HepG2 (cell line): Measurements from ENCODE around the gene AMIGO1. TPM values are rescaled to one million over a fixed set of nuclear protein-coding genes. Genes with fewer than 3 reads are reported as not detected.

Experiments used
- AGO2 ChIP-seq: fragments of 200-400 bp; formaldehyde crosslinking; optimal IDR thresholded peaks from 2 replicates; pipeline ENCODE3; 2017; ENCODE audit warnings: mild to moderate bottlenecking, low read depth, low read length, moderate library complexity
- CENPBD1 ChIP-seq: sonication (generic); formaldehyde crosslinking; IDR thresholded peaks from 2 replicates; pipeline ENCODE4 v1.8.0; 2022; ENCODE audit warnings: missing genetic modification reagents, low read depth, mild to moderate bottlenecking, borderline replicate concordance
- DZIP1 ChIP-seq: sonication (generic); formaldehyde crosslinking; IDR thresholded peaks from 2 replicates; pipeline ENCODE4 v1.5.0; 2020; ENCODE audit warnings: mild to moderate bottlenecking, missing genetic modification reagents
- EHMT2 ChIP-seq: fragments of 200-600 bp; sonication (generic); IDR thresholded peaks from 2 replicates; pipeline ENCODE4 v1.7.0; 2017; ENCODE audit warnings: antibody characterized with exemption, low read depth, low read length, borderline replicate concordance
- ESRRA ChIP-seq: sonication (generic); formaldehyde crosslinking; IDR thresholded peaks from 2 replicates; pipeline ENCODE4 v1.5.1; 2020; ENCODE audit warnings: mild to moderate bottlenecking, low read depth, missing genetic modification reagents
- ETV6 ChIP-seq: sonication (generic); formaldehyde crosslinking; conservative IDR thresholded peaks from 2 replicates; pipeline ENCODE4 v1.4.0; 2020; ENCODE audit warnings: missing genetic modification reagents
- HIVEP1 ChIP-seq: sonication (generic); formaldehyde crosslinking; IDR thresholded peaks from 2 replicates; pipeline ENCODE4 v1.4.0; 2020; ENCODE audit warnings: mild to moderate bottlenecking, missing genetic modification reagents
- HMGXB4 ChIP-seq, 2 experiments: sonication (generic) in 1 of 2; formaldehyde crosslinking in 1 of 2; IDR thresholded peaks; 2 replicates each; pipeline versions ENCODE4 v1.4.0 to v1.6.1; 2018 to 2020; ENCODE audit warnings: missing genetic modification reagents in 2 of 2, borderline replicate concordance in 1 of 2, low read depth in 1 of 2, mild to moderate bottlenecking in 1 of 2, missing biosample characterization in 1 of 2
- HOXA7 ChIP-seq: sonication (generic); formaldehyde crosslinking; IDR thresholded peaks from 2 replicates; pipeline ENCODE4 v1.8.1; 2022; ENCODE audit warnings: mild to moderate bottlenecking, missing genetic modification reagents, moderate library complexity
- KMT2A ChIP-seq: sonication (generic); formaldehyde crosslinking; IDR thresholded peaks from 2 replicates; pipeline ENCODE4 v1.4.0; 2020; ENCODE audit warnings: missing genetic modification reagents
- KMT2B ChIP-seq: IDR thresholded peaks from 2 replicates; pipeline ENCODE4 v1.6.1; 2016; ENCODE audit warnings: missing genetic modification reagents, missing compliant biosample characterization
- MXD4 ChIP-seq: IDR thresholded peaks from 2 replicates; pipeline ENCODE4 v1.6.1; 2016; ENCODE audit warnings: mild to moderate bottlenecking, missing biosample characterization, missing genetic modification reagents
- NFATC3 ChIP-seq: sonication (generic); formaldehyde crosslinking; IDR thresholded peaks from 2 replicates; pipeline ENCODE4 v1.5.1; 2020; ENCODE audit warnings: mild to moderate bottlenecking, missing genetic modification reagents
- RFXAP ChIP-seq: sonication (generic); formaldehyde crosslinking; IDR thresholded peaks from 2 replicates; pipeline ENCODE4 v1.4.0; 2020; ENCODE audit warnings: missing genetic modification reagents, borderline replicate concordance
- SPEN ChIP-seq: sonication (generic); formaldehyde crosslinking; IDR thresholded peaks from 2 replicates; pipeline ENCODE4 v1.5.1; 2020; ENCODE audit warnings: low read depth, mild to moderate bottlenecking, missing genetic modification reagents
- TP53 ChIP-seq: sonication (generic); formaldehyde crosslinking; conservative IDR thresholded peaks from 2 replicates; pipeline ENCODE4 v1.4.0; 2020; ENCODE audit warnings: missing genetic modification reagents
- ZFX ChIP-seq: sonication (generic); formaldehyde crosslinking; IDR thresholded peaks from 2 replicates; pipeline ENCODE4 v1.4.0; 2020; ENCODE audit warnings: mild to moderate bottlenecking, low read depth, missing genetic modification reagents, moderate library complexity
- ZMYM2 ChIP-seq: sonication (generic); formaldehyde crosslinking; IDR thresholded peaks from 2 replicates; pipeline ENCODE4 v1.8.0; 2022; ENCODE audit warnings: mild to moderate bottlenecking, missing genetic modification reagents
- ZMYM4 ChIP-seq: sonication (generic); formaldehyde crosslinking; IDR thresholded peaks from 2 replicates; pipeline ENCODE4 v1.8.1; 2023; ENCODE audit warnings: mild to moderate bottlenecking, missing genetic modification reagents
- ZNF138 ChIP-seq: sonication (generic); formaldehyde crosslinking; IDR thresholded peaks from 2 replicates; pipeline ENCODE4 v1.5.0; 2020; ENCODE audit warnings: mild to moderate bottlenecking, low read depth, missing genetic modification reagents
- ZNF354B ChIP-seq: sonication (generic); formaldehyde crosslinking; IDR thresholded peaks from 2 replicates; pipeline ENCODE4 v1.8.0; 2022; ENCODE audit warnings: mild to moderate bottlenecking, missing genetic modification reagents
- ZNF552 ChIP-seq: sonication (generic); formaldehyde crosslinking; IDR thresholded peaks from 2 replicates; pipeline ENCODE4 v1.9.0; 2022; ENCODE audit warnings: missing genetic modification reagents, mild to moderate bottlenecking, borderline replicate concordance
- ZNF660 ChIP-seq: sonication (generic); formaldehyde crosslinking; IDR thresholded peaks from 2 replicates; pipeline ENCODE4 v1.5.1; 2020; ENCODE audit warnings: mild to moderate bottlenecking, low read depth, missing genetic modification reagents, borderline replicate concordance
- ZNF749 ChIP-seq: sonication (generic); formaldehyde crosslinking; IDR thresholded peaks from 2 replicates; pipeline ENCODE4 v1.8.0; 2022; ENCODE audit warnings: mild to moderate bottlenecking, missing genetic modification reagents, moderate library complexity, borderline replicate concordance
- ZNF816 ChIP-seq: sonication (generic); formaldehyde crosslinking; IDR thresholded peaks from 2 replicates; pipeline ENCODE4 v1.8.0; 2022; ENCODE audit warnings: missing genetic modification reagents, mild to moderate bottlenecking, borderline replicate concordance
- polyA plus RNA-seq, 8 experiments: library from polyadenylated mRNA; depleted of rRNA in 3 of 8; stranded (reverse) in 7 of 8; unstranded in 1 of 8; fragments of >200 nt; fragmentation: Illumina TruSeq in 4 of 8; extraction: Trizol in 4 of 8; gene quantifications; 2 replicates each; pipeline versions ENCODE4 v1.2.1 to v1.2.3, GENCODE V29; 2011 to 2016; ENCODE audit warnings: low read depth in 4 of 8, missing spikeins in 1 of 8, mixed read lengths in 1 of 8; ENCODE audit not compliant: insufficient read depth in 1 of 8
- total RNA-seq, 5 experiments: library from RNA; depleted of rRNA; stranded (reverse); fragments of >200 nt; fragmentation: Illumina TruSeq; extraction: Trizol; gene quantifications; 2 replicates each; pipeline ENCODE4 v1.2.3, GENCODE V29; 2016; ENCODE audit warnings: low read depth in 1 of 5

Gene AMIGO1
- total and polyA plus RNA-seq, 2 of the 13 experiments (the other 11 are each of a cell fraction or from before 2014, with no cell fraction given): 0.40 to 1.3 TPM

- TF ChIP-seq TP53 (CRISPR knock-in tag): no peak
- no peak for TF ChIP-seq AGO2
- TF ChIP-seq ZNF749 (CRISPR knock-in tag): no peak
- no peak for TF ChIP-seq SPEN (CRISPR knock-in tag)
- TF ChIP-seq ZNF552 (CRISPR knock-in tag): no peak
- no peak for TF ChIP-seq ESRRA
- no peak for TF ChIP-seq ZNF354B (CRISPR knock-in tag)
- peak; percentile 49 to 91; a peak in 3 of 4 replicates for TF ChIP-seq HMGXB4 (CRISPR knock-in tag; IDR thresholded peaks at IDR 0.05; ENCODE audit: borderline replicate concordance in 1 of 2, low read depth in 1 of 2)
- TF ChIP-seq ZMYM4 (CRISPR knock-in tag): 0 out of 2 replicates have a peak, but pooled peaks have one; percentile 24
- TF ChIP-seq HIVEP1 (CRISPR knock-in tag): no peak
- TF ChIP-seq RFXAP (CRISPR knock-in tag): no peak
- TF ChIP-seq HOXA7 (CRISPR knock-in tag): no peak
- TF ChIP-seq ETV6: no peak
- TF ChIP-seq ZFX (CRISPR knock-in tag): no peak
- TF ChIP-seq ZNF138: no peak
- TF ChIP-seq EHMT2: no peak
- TF ChIP-seq ZNF816 (CRISPR knock-in tag): no peak
- TF ChIP-seq ZMYM2: no peak
- peak; percentile 47; the same call in 1 of the 2 replicates for TF ChIP-seq KMT2A (CRISPR knock-in tag)
- TF ChIP-seq KMT2B (CRISPR knock-in tag): peak; percentile 27; the same call in 1 of the 2 replicates
- no peak for TF ChIP-seq DZIP1 (CRISPR knock-in tag)
- TF ChIP-seq MXD4 (CRISPR knock-in tag): 0 out of 2 replicates have a peak, but pooled peaks have one; percentile 46
- TF ChIP-seq CENPBD1 (CRISPR knock-in tag): no peak
- no peak for TF ChIP-seq NFATC3 (CRISPR knock-in tag)
- no peak for TF ChIP-seq ZNF660
These were observed 37.0 kb upstream of the AMIGO1 start (continued) for GRCh38 chr1:109546311-109547109.
